Right ventricle myocardium inferior (tissue), 1 donor: ENCODE results near the gene ABLIM3. TPM values are rescaled to one million over a fixed set of nuclear protein-coding genes. Genes with fewer than 3 reads are reported as not detected.
A peak's percentile ranks its signal among the peaks of the same experiment; 100 is the strongest.

Experiments used
- ATAC-seq: fragments of 200-7000 bp; cut with Tn5 transposase; one replicate; pipeline ENCODE4 v1.9.1; 2020; ENCODE audit warnings: mild to moderate bottlenecking, moderate library complexity
- DNase-seq: peaks from one replicate; pipeline ENCODE4 v3.0.0; 2021; ENCODE audit errors: missing footprints
- intact Hi-C: fragments of 100-400 bp; cut with DNase I; formaldehyde crosslinking; loops from one replicate; pipeline ENCODE4 v1.11.0; 2022
- total RNA-seq: library from RNA; stranded (reverse); fragmentation: NEBNext Ultra II Directional; extraction: Animal tissue kit (Norgen Biotek cat#: 25700); gene quantifications from one replicate; pipeline ENCODE4 v1.2.1, GENCODE V29; 2021
- donor health status: DM: no; HTN: yes; CAD: no; lungs with severe emphysema.

ABLIM3 gene
- total RNA-seq, 1 donor from 2014 or later, result 134 TPM

GRCh38 chr5:149129181-149129580 is 12.1 kb upstream of the ABLIM3 start:
- ATAC-seq, result no peak
- intact Hi-C loops, result no loop called here
- DNase-seq, result no peak

- ATAC-seq, result peak; percentile 30
- intact Hi-C loops, result loop anchor here (1.0 kb wide), 1 partner anchor 135 kb away; no protein-coding TSS in a partner anchor
- no peak for DNase-seq
These were observed 11.0 kb upstream of the ABLIM3 start for GRCh38 chr5:149130121-149130914.

GRCh38 chr5:149132474-149132873 is 8.8 kb upstream of the ABLIM3 start:
- ATAC-seq (no peak), DNase-seq (no peak)
- intact Hi-C loops, result no loop called here

GRCh38 chr5:149133795-149134777 is 7.2 kb upstream of the ABLIM3 start:
- intact Hi-C loops, result no loop called here
- DNase-seq (peak; percentile 71), ATAC-seq (peak; percentile 87)

GRCh38 chr5:149134778-149135500 is 6.4 kb upstream of the ABLIM3 start:
- intact Hi-C loops, result no loop called here
- DNase-seq (no peak), ATAC-seq (no peak)

- intact Hi-C loops, result no loop called here
- DNase-seq, result no peak
These were observed 5.6 kb upstream of the ABLIM3 start for GRCh38 chr5:149135536-149136201.

GRCh38 chr5:149138182-149138923 is 2.9 kb upstream of the ABLIM3 start:
- DNase-seq, result no peak
- no peak for ATAC-seq
- intact Hi-C loops, result no loop called here

More at GRCh38 chr5:149135536-149136201, 5.6 kb upstream of the ABLIM3 start:
- peak; percentile 55 for ATAC-seq

GRCh38 chr5:149140197-149141002 is 893 bp upstream of the ABLIM3 start:
- no peak for ATAC-seq
- DNase-seq, result no peak
- intact Hi-C loops, result loop anchor here (1.0 to 5.0 kb wide), 2 partner anchors 37 to 89 kb away; no protein-coding TSS in a partner anchor

- DNase-seq (no peak), ATAC-seq (peak; percentile 73)
- intact Hi-C loops, result loop anchor here (1.0 to 5.0 kb wide), 2 partner anchors 35 to 87 kb away; no protein-coding TSS in a partner anchor
These were observed 911 bp downstream of the ABLIM3 start for GRCh38 chr5:149141957-149142851.

- DNase-seq (no peak), ATAC-seq (peak; percentile 31)
- intact Hi-C loops, result loop anchor here (5.0 kb wide), 1 partner anchor 34 kb away; no protein-coding TSS in a partner anchor
These were observed 2.2 kb downstream of the ABLIM3 start for GRCh38 chr5:149143470-149143869.

- intact Hi-C loops, result loop anchor here (5.0 kb wide), 1 partner anchor 33 kb away; no protein-coding TSS in a partner anchor
- DNase-seq (no peak), ATAC-seq (no peak)
These were observed 3.3 kb downstream of the ABLIM3 start for GRCh38 chr5:149144637-149145036.

GRCh38 chr5:149145138-149145537 is 3.8 kb downstream of the ABLIM3 start:
- intact Hi-C loops, result no loop called here
- DNase-seq, result no peak
- ATAC-seq, result no peak

GRCh38 chr5:149147676-149148075 is 6.4 kb downstream of the ABLIM3 start:
- DNase-seq, result no peak
- intact Hi-C loops, result no loop called here
- no peak for ATAC-seq

- intact Hi-C loops, result no loop called here
- DNase-seq (no peak), ATAC-seq (peak; percentile 14)
These were observed 8.6 kb downstream of the ABLIM3 start for GRCh38 chr5:149149942-149150341.

GRCh38 chr5:149150457-149150856 is 9.2 kb downstream of the ABLIM3 start:
- intact Hi-C loops, result no loop called here
- ATAC-seq, result no peak
- DNase-seq, result no peak

- intact Hi-C loops, result no loop called here
- DNase-seq (no peak), ATAC-seq (no peak)
These were observed 10.4 kb downstream of the ABLIM3 start for GRCh38 chr5:149151717-149152116.
